ENCODE data around the gene MAP2K7. TPM values are rescaled to one million over a fixed set of nuclear protein-coding genes. Genes with fewer than 3 reads are reported as not detected.

MAP2K7 gene
- total and polyA plus RNA-seq, 8 donors, result 4.1 to 52.2 (median 14.7) TPM

Other genes with a start within 250 kb of the MAP2K7 start
- 1 to 10 TPM in 1 of 5 donors, not detected in 4; 9.6 TPM for gene RETN, start 234.8 kb upstream of the MAP2K7 start, total RNA-seq
- gene RETN, start 234.8 kb upstream of the MAP2K7 start, polyA plus RNA-seq, result 10 to 100 TPM in 1 of 3 donors, 1 to 10 TPM in 1, not detected in 1; 6.2 to 41.4 TPM
- 1 to 10 TPM in 1 of 5 donors, under 1 TPM in 2, not detected in 2; 0.37 to 7.0 (median 0.43) TPM for gene MCEMP1, start 226.8 kb upstream of the MAP2K7 start, total RNA-seq
- 1 to 10 TPM in 2 of 3 donors, under 1 TPM in 1; 0.65 to 9.1 (median 1.2) TPM for gene MCEMP1, start 226.8 kb upstream of the MAP2K7 start, polyA plus RNA-seq
- 10 to 100 TPM in 3 of 5 donors, 1 to 10 TPM in 2; 4.5 to 20.6 (median 15.1) TPM for gene TRAPPC5, start 223.0 kb upstream of the MAP2K7 start, total RNA-seq
- gene TRAPPC5, start 223.0 kb upstream of the MAP2K7 start, polyA plus RNA-seq, result 100 to 1,000 TPM; 108 to 203 (median 134) TPM
- gene FCER2, start 201.7 kb upstream of the MAP2K7 start, total RNA-seq, result 1 to 10 TPM in 1 of 5 donors, not detected in 4; 1.5 TPM
- under 1 TPM in 1 of 3 donors, not detected in 2; 0.48 TPM for gene FCER2, start 201.7 kb upstream of the MAP2K7 start, polyA plus RNA-seq
- 1 to 10 TPM in 1 of 5 donors, under 1 TPM in 1, not detected in 3; 0.37 to 1.0 TPM for gene CLEC4G, start 171.8 kb upstream of the MAP2K7 start, total RNA-seq
- 1 to 10 TPM in 1 of 3 donors, under 1 TPM in 1, not detected in 1; 0.25 to 1.2 TPM for gene CLEC4G, start 171.8 kb upstream of the MAP2K7 start, polyA plus RNA-seq
- 10 to 100 TPM in 2 of 5 donors, 1 to 10 TPM in 3; 1.8 to 51.9 (median 7.1) TPM for gene CD209, start 156.3 kb upstream of the MAP2K7 start, total RNA-seq
- 1 to 10 TPM in 2 of 3 donors, under 1 TPM in 1; 0.38 to 3.4 (median 2.0) TPM for gene CD209, start 156.3 kb upstream of the MAP2K7 start, polyA plus RNA-seq
- gene CLEC4M, start 140.6 kb upstream of the MAP2K7 start, total RNA-seq, result 1 to 10 TPM in 1 of 5 donors, not detected in 4; 1.8 TPM
- gene CLEC4M, start 140.6 kb upstream of the MAP2K7 start, polyA plus RNA-seq, result not detected
- 10 to 100 TPM in 2 of 5 donors, 1 to 10 TPM in 3; 4.9 to 31.6 (median 9.3) TPM for gene EVI5L, start 73.7 kb upstream of the MAP2K7 start, total RNA-seq
- gene EVI5L, start 73.7 kb upstream of the MAP2K7 start, polyA plus RNA-seq, result 1 to 10 TPM; 5.1 to 8.2 (median 7.8) TPM
- gene PRR36, start 29.5 kb upstream of the MAP2K7 start, total RNA-seq, result under 1 TPM in 1 of 5 donors, not detected in 4; 0.18 TPM
- under 1 TPM; 0.45 to 0.61 (median 0.50) TPM for gene PRR36, start 29.5 kb upstream of the MAP2K7 start, polyA plus RNA-seq
- 10 to 100 TPM in 1 of 5 donors, 1 to 10 TPM in 2, under 1 TPM in 1, not detected in 1; 0.58 to 12.5 (median 2.5) TPM for gene LRRC8E, start 15.4 kb upstream of the MAP2K7 start, total RNA-seq
- 1 to 10 TPM in 2 of 3 donors, under 1 TPM in 1; 0.93 to 2.1 (median 1.7) TPM for gene LRRC8E, start 15.4 kb upstream of the MAP2K7 start, polyA plus RNA-seq
- not detected for gene TGFBR3L, start 11.0 kb downstream of the MAP2K7 start, total RNA-seq
- 1 to 10 TPM in 1 of 3 donors, not detected in 2; 1.5 TPM for gene TGFBR3L, start 11.0 kb downstream of the MAP2K7 start, polyA plus RNA-seq
- gene SNAPC2, start 16.5 kb downstream of the MAP2K7 start, total RNA-seq, result 10 to 100 TPM in 3 of 5 donors, 1 to 10 TPM in 2; 2.3 to 18.3 (median 12.2) TPM
- gene SNAPC2, start 16.5 kb downstream of the MAP2K7 start, polyA plus RNA-seq, result 10 to 100 TPM; 15.0 to 22.8 (median 17.7) TPM
- 10 to 100 TPM in 1 of 5 donors, 1 to 10 TPM in 3, not detected in 1; 1.3 to 58.5 (median 3.8) TPM for gene CTXN1, start 22.3 kb downstream of the MAP2K7 start, total RNA-seq
- gene CTXN1, start 22.3 kb downstream of the MAP2K7 start, polyA plus RNA-seq, result 1 to 10 TPM in 2 of 3 donors, under 1 TPM in 1; 0.92 to 7.7 (median 1.2) TPM
- 100 to 1,000 TPM in 2 of 5 donors, 10 to 100 TPM in 3; 41.0 to 123 (median 88.1) TPM for gene TIMM44, start 39.8 kb downstream of the MAP2K7 start, total RNA-seq
- 10 to 100 TPM; 44.6 to 55.9 (median 49.4) TPM for gene TIMM44, start 39.8 kb downstream of the MAP2K7 start, polyA plus RNA-seq
- 10 to 100 TPM; 11.2 to 50.2 (median 20.2) TPM for gene ELAVL1, start 101.8 kb downstream of the MAP2K7 start, total RNA-seq
- 10 to 100 TPM; 14.7 to 25.4 (median 18.5) TPM for gene ELAVL1, start 101.8 kb downstream of the MAP2K7 start, polyA plus RNA-seq
- 1 to 10 TPM in 1 of 5 donors, not detected in 4; 5.1 TPM for gene CCL25, start 148.9 kb downstream of the MAP2K7 start, total RNA-seq
- not detected for gene CCL25, start 148.9 kb downstream of the MAP2K7 start, polyA plus RNA-seq
- under 1 TPM in 1 of 5 donors, not detected in 4; 0.55 TPM for gene FBN3, start 245.7 kb downstream of the MAP2K7 start, total RNA-seq
- under 1 TPM in 1 of 3 donors, not detected in 2; 0.08 TPM for gene FBN3, start 245.7 kb downstream of the MAP2K7 start, polyA plus RNA-seq